HG03469 (cell line): ENCODE data around the gene ZNF256.

ENCODE experiments used
- ATAC-seq: cut with Tn5 transposase; IDR thresholded peaks from one replicate; pipeline ENCODE4 v1.9.1; 2021; ENCODE audit warnings: mild to moderate bottlenecking, moderate library complexity, moderate number of reproducible peaks; ENCODE audit not compliant: unreplicated experiment

The ZNF256 gene

DNA sequence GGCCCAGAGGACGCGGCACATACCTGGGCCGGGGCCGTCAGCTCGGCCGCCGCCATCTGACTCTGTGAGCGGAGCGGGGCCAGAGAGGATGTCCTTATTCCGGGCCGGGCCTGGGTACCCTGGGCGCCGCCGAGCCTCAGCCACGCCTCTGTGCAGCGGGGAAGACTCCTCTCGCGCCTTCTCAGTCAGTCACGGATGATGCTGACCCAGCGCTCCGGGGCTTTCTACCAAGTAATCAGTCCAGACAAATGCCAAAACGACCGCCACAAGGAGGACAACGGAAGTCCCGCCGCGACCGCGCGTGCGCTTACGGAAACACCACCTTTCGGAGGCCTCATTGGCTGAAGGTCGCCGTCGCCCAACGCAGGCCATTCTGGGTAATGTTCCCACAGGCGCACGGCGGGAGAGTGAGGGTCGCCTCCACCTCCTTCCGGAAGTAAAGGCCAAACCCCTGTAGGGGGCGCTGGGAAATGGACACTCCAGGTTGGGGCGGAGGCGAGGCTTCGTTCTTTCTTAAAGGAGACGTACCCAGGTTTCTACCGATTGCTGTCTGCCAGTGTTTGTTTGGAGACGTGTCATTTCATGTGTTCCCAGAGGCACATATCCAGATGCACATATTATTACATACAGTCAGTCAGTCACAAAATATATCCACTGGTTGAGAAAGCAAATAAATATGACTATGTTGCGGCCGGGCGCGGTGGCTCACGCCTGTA is at the start of gene ZNF256:
Gene ZNF256, minus strand, starts transcription at position 288 of the 716 bp plus-strand sequence. Its CDS starts 232 bp downstream, at position 56.
- peak; percentile 59 for ATAC-seq

DNA sequence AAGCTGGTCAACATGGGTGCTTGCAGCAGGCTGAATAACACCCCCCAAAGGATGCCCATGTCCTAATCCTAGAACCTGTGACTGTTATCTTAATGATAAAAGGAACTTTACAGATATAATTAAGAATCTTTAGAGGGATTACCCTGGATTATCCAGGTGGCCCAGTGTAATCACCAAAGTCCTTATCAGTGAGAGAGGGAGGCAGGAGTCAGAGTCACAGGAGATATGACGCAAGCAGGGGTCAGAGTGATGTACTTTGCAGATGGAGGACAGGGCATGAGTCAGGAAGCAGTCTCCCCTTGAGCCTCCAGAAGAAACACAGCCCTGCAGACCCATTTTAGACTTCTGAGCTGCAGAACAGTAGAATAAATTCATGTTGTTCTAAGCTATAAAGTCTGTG is 45.3 kb upstream of the ZNF256 start:
- ATAC-seq: no peak

DNA sequence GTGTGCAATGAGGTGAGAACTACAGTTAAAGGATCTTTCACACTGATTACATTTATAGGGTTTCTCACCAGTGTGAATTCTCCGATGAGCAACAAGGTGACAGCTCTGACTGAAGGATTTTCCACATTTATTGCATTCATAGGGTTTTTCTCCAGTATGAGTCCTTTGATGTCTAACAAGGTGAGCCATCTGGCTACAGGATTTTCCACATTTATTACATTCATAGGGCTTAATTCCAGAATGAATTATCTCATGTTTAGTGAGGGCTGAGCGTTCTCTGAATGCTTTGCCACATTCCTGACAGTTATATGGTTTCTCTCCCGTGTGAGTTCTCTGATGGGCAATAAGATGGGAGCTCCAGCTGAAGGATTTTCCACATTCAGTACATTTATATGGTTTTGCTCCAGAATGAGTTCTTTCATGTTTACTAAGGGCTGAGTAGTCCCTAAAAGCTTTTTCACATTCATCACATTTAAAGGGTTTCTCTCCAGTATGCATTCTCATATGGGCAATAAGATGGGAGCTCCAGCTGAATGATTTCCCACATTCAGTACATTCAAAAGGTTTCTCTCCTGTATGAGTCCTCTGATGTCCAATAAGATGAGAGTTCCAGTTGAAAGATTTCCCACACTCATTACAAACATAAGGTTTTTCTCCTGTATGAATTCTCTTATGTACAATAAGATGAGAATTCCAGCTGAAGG is 31.2 kb upstream of the ZNF256 start:
- no peak for ATAC-seq

DNA sequence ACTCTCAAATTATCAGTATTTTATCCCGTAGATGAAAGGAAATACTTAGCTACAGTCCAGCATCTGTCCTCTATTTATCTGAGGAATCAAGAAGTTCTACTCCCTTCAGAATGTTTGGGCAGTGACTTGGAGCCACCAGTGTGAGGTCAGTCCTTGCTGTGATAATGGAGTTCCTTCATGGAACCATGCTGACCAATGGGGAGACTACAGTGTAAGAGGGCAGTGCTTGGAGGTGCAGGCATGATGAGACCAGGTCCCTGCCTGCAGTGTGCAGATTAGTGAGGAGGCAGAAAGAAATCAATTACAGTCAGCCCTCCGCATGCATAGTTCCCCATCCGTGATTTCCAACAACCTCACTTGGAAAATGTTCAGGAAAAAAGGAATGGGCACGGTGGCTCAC is 26.9 kb upstream of the ZNF256 start, which contains the start of gene C19orf18:
Gene C19orf18, minus strand, starts transcription at position 101 of the 400 bp plus-strand sequence. CDS start 102 bp downstream, outside the sequence.
- ATAC-seq: no peak

DNA sequence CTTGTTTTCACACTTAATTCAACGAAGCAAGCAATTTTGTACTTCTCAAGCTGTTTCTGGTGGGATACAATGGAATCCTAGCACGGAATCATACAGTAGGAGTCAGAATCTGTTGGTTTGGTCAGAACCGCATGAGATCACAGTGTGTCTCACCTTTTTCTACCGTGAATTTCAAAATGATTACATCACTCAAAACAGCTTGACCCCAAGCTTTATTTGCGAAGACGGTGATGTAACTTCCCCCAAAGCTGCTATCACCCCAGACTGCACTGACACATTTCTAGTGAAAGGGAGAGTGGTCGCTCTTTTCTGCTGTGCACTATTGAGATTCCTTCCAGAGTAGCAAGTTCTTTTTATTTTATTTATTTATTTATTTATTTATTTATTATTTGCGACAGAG is 17.3 kb upstream of the ZNF256 start:
- no peak for ATAC-seq

DNA sequence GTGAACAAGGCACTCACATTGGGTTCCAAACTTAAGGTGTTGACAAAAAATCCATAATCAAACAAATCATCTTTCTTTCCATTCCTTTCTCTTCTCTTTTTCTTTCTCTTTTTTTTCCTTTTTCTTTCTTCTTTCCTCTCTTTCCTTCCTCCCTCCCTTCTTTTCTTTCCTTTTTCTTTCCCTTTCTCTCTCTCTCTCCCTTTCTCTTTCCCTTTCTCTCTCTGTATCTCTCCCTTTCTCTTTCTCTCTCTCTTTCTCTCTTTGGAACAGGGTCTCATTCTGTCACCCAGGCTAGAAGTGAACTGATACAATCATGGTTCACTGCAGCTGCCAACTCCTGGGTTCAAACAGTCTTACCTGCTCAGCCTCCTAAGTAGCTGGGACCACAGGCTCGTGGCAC is 14.3 kb upstream of the ZNF256 start:
- ATAC-seq: no peak

DNA sequence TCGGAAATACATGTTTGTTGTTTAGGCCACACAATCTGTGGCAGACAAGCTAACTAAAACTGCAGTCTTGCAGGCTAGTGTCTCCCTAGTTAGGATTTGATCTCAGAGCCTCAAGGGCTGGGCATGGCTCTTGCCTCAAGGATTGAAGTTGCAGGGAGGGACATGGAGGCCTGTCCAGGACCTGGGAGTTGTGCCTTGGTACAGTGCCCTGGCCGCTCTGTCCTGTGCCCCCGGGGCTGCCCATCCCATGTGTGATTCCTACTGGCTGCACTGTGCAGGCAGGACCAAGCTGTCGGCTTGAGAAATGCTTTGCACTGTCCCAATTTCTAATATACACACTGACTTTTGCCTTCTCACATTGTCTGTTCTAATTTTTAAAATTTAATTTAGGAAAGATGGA is 7.5 kb upstream of the ZNF256 start:
- ATAC-seq: no peak

DNA sequence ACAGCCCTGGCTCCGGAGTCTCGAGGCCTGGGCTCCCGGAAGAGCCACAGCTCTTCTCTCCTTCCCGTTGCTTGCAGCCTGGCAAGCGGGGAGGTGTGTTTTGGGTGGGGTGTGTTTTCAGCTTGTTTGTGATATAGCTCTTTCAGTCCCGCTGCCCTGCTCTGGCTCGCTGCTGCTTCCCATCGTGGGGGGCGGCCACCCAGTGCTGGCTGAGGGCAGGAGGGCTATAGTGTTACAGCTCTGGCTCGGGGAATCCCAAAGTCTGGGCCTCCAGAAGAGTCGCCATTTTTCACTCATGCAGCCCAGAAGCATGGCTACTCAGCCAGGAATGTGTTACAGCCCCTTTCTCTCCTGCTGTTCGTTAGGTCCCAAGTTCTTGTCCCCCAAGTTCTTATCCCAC is 2.2 kb upstream of the ZNF256 start:
- no peak for ATAC-seq

DNA sequence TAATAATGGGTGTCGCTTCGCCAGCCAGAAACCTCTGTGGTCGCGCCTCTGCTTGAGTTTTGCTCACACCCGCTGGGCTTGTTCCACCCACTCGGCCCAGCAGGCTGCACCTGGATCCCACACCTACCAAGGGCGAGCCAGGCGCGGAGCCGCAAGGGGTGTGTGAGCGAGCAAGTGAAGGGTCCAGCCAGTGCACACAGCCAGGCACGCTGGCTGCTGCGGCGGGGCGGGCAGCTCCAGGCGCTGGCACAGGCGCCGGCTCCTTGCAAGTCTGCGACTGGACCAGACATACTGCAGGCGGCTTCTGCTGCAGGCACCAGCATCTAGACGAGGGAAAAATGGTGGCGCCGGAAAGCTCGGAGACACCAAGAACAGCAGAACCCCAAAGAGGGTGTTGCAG is 1.8 kb upstream of the ZNF256 start:
- ATAC-seq: no peak

DNA sequence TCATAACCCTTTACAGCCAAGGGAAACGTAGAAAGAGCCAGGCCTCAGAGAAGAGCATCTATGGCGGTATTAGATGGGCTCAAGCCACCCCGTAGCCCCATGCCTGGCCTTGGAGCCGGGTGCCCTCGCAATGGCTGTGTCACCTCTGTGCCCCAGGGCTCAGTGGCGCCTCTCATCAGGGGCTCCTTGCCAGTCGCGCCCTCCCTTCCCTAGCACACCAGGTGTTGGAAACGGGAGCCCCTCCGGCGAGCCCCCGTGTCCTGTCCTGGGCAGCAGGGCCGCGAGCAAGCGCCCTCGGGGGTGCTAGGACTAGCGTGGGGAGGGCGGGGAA is 453 bp downstream of the ZNF256 start:
- ATAC-seq: no peak

DNA sequence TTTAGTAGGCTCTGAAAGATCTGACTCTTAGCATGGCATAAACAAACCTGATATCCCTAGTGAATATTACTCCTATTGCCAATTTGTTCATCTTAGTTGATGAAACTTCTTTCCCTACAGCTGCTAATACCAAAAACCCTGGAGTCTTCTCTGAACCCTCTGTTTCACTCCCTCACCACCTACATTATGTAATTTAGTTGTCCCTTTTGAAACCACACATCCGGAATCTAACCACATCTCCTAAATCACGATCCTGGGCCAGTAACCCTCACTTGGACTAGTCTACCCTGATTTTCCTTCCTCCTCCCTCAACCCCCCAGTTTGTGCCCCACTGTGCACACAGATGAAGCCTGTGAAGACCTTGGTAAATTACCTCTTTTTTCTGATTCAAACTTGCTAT is 1.2 kb downstream of the ZNF256 start:
- no peak for ATAC-seq

DNA sequence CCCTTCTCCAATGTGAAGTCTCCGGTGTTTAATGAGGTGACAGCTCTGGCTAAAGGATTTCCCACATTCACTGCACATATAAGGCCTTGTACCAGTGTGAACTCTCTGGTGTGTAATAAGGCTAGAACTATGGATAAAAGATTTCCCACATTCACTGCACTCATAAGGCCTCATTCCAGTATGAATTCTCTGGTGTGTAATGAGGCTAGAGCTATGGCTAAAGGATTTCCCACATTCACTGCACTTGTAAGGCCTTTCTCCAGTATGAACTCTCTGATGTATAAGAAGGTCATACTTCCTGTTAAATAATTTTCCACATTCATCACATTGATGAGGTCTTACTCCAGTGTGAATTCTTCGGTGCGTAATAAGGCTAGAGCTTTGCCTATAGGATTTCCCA is 5.9 kb downstream of the ZNF256 start:
- ATAC-seq: no peak

DNA sequence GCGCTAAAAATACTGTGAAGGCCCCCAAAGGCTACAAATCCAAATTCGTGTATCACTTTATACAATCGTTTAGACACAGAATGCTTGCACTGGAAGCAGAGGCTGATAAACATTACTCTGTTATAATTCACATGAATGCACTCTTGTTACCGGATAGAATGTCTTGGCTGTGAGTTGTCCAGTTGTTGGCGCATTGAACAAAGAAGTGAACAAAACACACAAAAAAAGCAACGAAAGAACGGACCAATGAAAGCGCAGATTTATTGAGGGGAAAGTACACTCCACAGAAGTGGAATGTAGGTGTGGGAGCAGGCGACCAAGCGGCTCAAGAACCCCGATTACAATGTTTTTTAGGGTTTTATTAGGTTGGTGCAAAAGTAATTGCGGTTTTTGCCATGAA is 11.8 kb downstream of the ZNF256 start:
- ATAC-seq: no peak

DNA sequence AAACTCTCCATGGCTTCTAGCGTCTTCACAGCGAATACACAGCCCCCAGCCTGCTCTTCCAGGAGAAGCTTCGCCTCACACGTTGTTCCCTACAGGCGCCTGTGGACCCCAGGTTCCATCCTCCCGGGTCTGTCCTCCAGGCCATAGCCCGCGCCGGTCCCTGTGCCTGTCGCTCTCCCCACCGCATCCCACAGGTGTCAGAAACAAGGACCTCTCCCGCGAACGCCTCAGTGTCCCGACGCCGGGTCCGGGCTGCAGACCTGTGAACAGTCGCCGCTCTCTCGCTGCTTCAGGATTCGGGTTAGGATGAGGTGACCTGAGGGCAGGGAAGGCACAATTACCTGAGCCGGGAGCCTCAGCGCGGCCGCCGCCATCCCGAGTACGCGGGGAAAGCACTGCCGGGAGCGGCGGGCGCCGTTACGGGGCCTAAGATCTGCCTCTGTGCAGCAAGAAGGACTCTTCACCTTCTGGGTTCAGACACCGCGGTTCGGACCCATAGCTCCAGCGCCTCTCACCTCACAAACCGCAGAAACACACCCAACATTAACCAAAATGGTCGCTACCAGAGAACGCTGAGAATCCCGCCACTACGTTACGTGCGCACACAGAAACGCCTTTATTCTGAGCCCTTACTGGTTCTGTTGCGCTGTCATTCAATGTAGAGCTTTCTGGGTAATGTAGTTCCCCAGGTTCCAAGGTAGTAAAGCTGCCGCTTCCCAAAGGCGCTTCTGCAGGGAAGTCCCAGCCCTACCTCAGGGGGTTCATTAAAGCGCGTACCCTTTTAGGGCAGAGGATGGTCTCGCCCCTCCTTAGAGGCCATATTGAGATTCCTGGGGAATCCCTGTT is 12.5 kb downstream of the ZNF256 start, which contains the start of gene ZNF418:
Gene ZNF418, minus strand, starts transcription at position 583 of the 846 bp plus-strand sequence. CDS start 1,580 bp downstream, outside the sequence.
- no peak for ATAC-seq

DNA sequence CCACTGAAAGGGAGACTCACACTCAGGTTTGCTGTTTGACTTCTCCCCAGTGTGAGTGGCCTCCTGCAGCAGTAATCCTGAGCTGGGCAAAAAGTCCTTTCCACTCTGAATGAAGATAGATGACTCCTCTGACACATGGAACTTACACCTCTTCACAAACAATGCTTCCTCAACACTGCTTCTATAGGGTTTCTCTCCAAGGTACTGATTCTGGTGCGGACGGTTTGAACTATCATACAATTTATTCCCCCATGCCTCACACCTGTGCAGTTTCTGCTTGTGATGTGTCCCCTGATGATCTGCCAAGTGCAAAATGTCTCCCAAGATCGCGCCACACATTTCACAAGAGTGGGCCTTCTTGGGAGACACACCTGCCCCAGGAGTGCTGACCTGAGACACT is 19.9 kb downstream of the ZNF256 start:
- ATAC-seq: no peak

DNA sequence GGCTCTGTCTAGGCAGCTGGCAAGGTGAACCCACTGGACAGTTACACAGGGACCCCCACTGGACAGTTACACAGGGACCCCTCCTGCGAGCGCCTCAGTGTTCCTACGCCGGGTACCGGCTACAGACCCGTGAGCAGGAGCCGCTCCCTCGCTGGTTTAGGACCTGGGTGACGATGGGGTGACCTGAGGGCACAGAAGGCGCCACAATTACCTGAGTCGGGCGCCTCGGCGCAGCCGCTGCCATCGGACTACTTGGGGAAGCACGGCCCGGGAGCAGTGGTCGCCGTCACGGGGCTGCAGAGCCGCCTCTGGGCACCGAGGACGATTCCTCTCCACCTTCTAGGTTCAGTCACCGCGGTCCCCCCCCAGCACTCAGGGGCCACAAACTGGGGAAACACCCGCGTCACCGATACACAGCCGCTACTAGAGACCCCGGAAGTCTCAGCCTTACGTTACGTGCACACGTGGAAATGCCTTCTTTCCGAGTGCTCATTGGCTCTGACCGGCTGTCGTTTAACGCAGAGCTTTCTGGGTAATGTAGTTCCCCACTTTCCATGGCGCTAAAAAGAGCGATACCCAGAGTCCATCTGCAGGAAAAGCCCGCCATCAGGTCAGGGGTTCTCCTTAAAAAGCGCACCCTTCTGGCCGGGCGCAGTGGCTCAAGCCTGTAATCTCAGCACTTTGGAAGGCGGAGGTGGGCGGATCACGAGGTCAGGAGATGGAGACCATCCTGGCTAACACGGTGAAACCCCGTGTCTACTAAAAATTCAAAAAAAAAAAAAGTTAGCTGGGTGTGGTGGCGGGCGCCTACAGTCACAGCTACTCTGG is 31.1 kb downstream of the ZNF256 start, which contains the start of gene ZNF417:
Gene ZNF417, minus strand, starts transcription at position 425 of the 828 bp plus-strand sequence. Its CDS starts 181 bp downstream, at position 244.
- ATAC-seq: peak; percentile 96

DNA sequence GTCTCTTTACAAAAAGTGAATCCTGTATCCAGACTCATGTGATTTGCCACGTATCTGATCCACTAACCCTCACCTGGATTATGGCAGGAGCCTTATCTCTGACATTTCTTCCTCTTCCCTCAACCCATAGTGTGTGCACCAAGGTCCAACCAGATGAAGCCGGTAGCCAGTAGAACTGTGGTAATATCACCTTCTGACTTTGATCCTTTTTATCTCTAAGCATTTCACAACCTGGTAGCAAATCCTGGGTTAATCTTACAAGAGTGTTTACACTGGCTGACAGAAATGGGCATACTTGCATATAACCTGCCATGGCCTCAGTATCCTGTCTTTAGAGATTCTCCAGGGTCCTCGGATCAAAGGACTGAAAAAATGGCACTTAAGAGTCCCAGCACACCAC is 33.0 kb downstream of the ZNF256 start:
- no peak for ATAC-seq

DNA sequence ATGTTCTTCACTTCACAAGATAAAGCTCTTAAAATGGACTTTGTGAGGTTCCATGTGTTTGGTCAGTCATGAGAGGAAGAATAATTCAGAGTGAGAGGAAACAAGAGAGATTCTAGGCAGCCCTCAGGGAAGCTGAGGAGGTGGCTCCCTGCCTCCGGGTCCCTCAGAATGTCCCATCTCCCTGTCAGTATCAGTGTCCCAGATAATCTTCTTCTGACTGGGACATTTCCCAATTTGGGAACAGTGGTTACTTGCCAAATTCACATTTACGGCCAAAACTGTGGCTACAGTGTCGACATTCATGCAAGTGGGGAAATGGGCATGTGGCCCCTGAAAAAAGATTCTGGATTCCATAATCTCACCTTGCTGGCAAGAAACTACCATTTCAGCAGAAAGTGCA is 40.1 kb downstream of the ZNF256 start:
- ATAC-seq: no peak

DNA sequence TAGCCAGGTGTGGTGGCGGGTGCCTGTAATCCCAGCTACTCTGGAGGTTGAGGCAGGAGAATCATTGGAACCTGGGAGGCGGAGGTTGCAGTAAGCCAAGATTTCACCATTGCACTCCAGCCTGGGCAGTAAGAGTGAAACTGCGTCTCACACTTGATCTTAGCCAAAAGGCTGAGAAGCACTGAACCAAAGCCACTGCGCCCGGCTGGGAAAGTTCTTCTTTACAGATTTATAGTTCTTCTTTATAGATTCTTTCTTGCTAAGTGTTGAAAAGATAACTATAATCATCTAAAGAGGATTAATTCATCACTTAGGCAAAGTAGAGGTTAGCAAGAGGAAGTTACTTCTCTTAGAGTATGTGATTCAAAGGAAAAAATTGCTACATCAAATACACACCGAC is 42.2 kb downstream of the ZNF256 start:
- ATAC-seq: no peak

DNA sequence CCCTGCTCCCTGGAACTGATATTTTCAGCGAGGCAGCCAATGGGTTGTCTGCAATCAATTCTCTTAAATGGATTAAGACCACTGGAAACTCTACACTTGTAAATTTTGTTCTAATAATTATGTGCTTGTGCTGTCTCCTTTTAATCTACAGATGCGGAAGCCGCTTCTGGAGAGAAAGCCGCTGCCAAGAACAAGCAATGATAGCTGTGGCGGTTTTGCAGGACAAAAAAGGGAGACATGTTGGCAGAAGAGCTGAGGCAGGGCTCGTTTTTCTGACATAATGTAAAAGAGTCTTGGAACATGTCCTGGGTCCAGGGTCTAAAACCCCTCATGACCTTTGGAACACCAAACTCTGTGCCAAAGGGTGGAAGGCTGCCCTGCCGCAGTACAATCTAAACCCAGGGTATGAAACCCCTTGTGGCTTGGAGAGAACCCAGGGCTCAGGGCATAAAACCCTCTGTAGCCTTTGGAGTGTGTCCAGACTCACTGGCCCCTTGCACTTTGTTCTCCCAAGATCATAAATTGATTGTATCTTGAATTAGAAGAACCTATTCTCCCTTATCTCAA is 43.8 kb downstream of the ZNF256 start:
- ATAC-seq: no peak
